Epithelial cell of prostate (primary cell): ENCODE results near the gene C17orf50.
"Not testable (repeated sequence)": the region's sequence is repeated elsewhere in the genome, so short reads cannot be mapped to it uniquely, and the experiment has no call there.

Experiments
- DNase-seq: peaks from one replicate; pipeline ENCODE4 v3.0.0-alpha.2; 2011; ENCODE audit warnings: low read depth, low spot score
- H3K27ac ChIP-seq: fragments of 450-650 bp; 2 replicates; pipeline ENCODE4 v1.5.1; 2017; ENCODE audit warnings: mild to moderate bottlenecking

C17orf50 gene

GRCh38 chr17:35750526-35751395 is 9.9 kb upstream of the C17orf50 start:
- H3K27ac ChIP-seq: no peak overlapping the region
- no peak for DNase-seq

GRCh38 chr17:35751541-35751940 is 9.1 kb upstream of the C17orf50 start:
- not testable (repeated sequence) for H3K27ac ChIP-seq, DNase-seq

DNA sequence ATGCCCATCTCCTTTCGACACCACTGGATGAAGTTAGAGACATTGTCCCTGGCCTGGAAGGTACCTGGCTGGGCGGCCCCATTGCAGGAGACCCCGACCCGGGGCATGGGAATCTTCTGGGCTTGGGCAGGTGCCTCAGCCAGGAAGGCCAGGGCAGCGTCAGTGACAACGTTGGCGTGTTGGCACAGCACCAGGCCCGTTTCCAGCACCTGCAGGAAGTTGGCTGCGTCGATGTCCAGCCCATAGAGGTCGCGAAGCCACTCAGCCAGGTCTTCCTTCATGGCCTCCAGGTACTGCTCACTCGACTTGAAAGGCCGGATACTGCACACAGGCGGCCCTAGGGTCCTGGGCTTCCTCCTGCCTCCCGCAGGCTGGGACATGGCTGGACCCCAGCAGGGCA is 8.2 kb upstream of the C17orf50 start:
- H3K27ac ChIP-seq: no peak overlapping the region
- no peak for DNase-seq

- DNase-seq: no peak
- H3K27ac ChIP-seq: no peak within 1 kb of the TSS
Measured at GRCh38 chr17:35752945-35753764, 7.5 kb upstream of the C17orf50 start, which contains the start of gene GAS2L2. TSS of gene GAS2L2 (minus strand) at chr17:35753239. CDS start at chr17:35752850, 389 bp downstream.

DNA sequence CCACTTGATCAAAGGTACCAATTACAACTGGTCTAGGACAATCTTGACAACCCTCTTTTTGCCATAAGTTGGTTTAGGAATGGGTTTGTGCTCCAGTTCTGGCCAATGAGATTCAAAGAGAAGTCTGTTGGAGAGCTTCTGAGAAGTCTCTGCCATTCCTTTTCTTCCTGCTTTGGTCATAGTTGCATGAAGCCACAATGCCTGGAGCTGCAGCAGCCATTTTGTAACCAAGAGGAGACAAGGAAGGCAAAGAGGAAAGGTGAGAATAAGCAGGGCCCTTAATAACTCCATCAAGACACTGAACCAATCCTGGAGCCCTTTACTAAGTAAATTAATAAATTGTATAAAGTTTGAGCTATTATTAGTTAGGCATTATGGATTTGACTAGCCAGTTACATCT is 3.4 kb upstream of the C17orf50 start:
- H3K27ac ChIP-seq: no peak overlapping the region
- DNase-seq: no peak

- DNase-seq: no peak
Measured at GRCh38 chr17:35761601-35762000, 914 bp downstream of the C17orf50 start.

DNA sequence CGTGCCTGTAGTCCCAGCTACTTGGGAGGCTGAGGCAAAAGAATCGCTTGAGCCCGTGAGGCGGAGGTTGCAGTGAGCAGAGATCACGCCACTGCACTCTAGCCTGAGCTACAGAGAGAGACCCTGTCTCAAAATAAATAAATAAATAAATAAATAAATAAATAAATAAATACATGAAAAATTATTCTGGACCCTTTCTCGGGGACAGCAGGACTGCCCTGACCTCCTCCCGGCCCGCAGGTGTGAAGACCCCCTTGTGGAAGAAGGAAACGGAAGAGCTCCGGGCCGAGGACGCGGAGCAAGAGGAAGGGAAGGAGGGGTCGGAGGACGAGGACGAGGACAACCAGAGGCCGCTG is 3.1 kb downstream of the C17orf50 start:
- no peak overlapping the region for H3K27ac ChIP-seq
- DNase-seq: no peak

More at GRCh38 chr17:35761601-35762000, 914 bp downstream of the C17orf50 start:
- no peak overlapping the region for H3K27ac ChIP-seq

- H3K27ac ChIP-seq: no peak overlapping the region
- no peak for DNase-seq
Measured at GRCh38 chr17:35764123-35764991, 3.7 kb downstream of the C17orf50 start.

DNA sequence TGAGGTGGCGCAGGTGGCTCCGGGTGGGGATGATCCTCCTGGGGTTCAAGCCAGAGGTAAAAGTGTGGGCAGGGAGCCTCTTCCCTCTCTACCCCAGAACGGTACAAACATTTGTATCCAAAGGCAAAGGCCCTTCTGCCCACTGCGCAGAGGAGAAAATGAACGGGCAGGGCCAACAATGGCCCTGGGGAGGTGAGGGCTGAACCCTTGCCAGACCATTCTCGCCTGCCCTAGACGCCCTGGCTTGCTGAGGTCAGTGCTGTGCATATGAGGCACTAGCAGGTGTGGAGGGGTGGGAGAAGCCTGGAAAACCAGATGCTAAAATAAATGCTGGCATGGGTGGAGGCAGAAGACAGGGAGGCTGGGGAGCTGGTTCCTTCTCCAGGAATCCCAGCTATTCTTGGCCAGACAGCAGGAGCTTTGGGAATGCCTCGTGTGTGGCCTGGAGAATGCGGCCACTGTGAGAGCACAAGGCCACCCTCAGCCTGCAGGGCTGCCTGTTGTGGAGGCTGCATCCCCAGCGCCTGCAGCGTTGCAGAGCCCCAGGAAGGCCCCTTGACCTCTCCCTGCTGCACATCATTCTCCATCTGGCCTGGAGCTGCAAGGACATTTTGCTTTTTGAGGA is 4.5 kb downstream of the C17orf50 start:
- no peak for DNase-seq
- no peak overlapping the region for H3K27ac ChIP-seq

DNA sequence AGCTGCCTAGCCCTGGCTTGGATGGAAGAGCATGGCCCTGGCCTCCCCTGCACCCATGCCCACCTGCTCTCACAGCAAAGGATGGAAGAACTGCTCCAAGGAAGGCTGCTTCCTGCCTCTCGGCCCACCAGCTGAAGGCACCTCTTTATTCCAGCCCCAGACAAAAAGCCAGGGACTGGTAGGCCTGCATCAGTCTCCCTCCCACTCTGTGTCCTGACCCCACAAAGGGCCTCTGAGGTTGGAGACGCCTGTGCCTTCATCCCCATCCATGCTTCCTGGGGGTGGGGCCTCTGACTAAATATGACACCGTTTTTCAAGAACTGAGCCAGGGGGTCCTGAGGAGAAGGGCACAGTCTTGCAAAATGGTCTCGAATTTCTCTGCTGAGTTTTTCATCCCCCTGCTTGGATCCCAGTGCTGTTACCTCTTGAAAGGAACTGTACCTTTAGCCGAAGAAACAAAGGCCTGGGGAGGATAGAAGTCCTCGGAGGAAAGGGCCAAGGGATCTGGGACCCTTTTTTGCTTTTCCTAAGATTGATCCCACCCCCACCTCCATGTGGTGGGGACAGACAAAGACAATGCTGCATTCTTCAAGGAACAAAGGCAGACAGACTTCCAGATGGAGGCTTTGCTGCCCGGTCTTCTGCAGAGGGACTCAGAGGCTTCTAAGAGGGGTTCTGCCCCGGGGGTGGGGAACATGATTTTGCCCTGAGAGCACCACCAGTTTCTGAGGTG is 5.2 kb downstream of the C17orf50 start:
- DNase-seq: no peak
- no peak overlapping the region for H3K27ac ChIP-seq

DNA sequence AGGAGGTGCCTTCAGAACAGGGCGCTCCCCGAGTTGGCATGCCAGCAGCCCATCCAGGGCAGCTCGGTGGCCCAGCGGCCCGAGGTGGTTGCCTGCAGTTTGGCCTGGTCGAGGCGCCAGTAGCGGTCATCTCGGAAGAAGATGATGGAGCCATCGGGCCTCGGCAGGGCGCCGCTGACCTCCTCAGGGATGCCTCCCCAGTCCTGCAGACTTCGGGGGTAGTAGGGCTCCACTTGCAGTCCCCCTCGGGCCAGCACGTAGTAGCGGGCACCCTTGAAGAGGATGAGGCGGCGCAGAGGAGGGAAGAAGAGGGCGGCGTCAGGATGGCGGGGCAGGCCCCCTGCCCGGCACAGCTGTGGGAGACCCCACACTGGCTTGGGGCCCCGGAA is 5.8 kb downstream of the C17orf50 start:
- H3K27ac ChIP-seq: no peak overlapping the region
- DNase-seq: no peak

DNA sequence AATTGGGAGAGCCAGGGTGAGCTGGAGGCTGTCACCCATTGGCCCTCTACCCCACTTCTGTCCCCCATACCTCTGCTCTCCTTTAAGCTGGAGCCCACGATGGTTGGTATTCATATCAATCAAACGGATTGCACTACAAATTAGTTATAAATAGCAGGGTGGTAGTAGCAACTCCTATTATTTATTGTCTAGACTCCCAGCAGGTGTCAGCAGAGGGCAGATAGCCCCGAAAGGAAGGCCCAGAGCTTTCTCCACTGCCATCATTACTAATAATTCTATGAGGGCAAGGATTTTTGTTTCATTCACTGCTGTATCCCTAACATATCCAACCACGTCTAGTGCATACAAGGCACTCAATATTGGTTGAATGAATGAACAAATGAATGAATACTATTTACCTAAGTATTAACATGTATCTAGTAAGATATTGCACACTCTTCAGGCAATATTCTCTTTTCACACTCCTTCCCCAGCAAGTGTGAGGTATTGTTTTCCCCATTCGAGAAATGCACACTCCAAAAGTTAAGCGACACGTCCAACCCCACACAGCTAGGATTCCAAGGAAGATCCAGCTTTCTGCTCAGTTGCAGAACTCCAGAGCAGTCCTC is 6.3 kb downstream of the C17orf50 start:
- DNase-seq: no peak
- no peak overlapping the region for H3K27ac ChIP-seq

DNA sequence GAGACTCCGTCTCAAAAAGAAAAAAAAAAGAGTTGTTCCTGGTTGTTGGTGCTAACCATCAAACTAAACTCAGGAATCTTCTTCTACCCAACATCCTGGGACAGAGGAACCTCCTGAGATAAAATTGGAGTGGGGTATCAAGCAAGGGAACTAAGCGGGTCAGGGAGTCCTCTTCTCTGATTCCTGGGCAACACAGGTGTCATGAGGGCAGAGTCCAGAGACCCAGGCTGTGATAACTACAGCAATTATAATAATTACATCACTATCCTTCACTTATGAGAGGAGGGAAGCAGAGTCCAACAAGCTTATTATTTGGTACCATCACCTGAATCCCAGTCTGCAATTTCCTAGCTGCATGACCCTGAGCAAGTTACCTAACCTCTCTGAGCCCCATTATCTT is 8.1 kb downstream of the C17orf50 start:
- DNase-seq: no peak
- H3K27ac ChIP-seq: no peak overlapping the region

DNA sequence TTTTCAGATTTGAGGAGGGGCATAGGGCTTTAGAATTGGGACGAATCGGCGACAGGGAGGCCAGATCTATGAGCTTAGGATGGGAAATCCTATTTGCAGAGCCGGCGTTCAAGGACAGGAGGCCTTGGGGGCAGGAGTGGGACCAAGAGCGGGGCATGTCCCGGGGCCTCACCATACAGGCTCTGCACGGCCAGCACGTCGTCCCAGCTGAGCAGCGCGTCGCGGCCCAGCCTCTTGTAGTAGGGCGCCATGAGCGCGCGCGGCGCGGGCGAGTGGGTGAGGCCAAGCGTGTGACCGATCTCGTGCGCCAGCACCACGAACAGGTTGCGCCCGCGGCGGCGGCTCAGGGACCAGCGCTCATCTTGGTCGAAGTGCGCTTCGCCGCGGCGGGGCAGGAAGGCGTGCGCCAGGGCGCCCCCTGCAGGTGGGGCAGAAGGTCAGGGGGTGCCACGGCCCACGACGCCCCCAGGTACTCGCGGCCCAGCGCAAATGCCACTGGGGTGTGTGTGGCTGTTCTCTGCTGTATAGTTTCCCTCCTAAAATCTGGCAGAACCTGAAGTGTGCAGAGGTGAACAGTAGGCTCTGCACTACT is 9.3 kb downstream of the C17orf50 start:
- no peak for DNase-seq
- no peak overlapping the region for H3K27ac ChIP-seq

- no peak for DNase-seq
- no peak overlapping the region for H3K27ac ChIP-seq
Measured at GRCh38 chr17:35773129-35773528, 12.4 kb downstream of the C17orf50 start.

- H3K27ac ChIP-seq: no peak overlapping the region
- no peak for DNase-seq
Measured at GRCh38 chr17:35773679-35774425, 13.2 kb downstream of the C17orf50 start.

DNA sequence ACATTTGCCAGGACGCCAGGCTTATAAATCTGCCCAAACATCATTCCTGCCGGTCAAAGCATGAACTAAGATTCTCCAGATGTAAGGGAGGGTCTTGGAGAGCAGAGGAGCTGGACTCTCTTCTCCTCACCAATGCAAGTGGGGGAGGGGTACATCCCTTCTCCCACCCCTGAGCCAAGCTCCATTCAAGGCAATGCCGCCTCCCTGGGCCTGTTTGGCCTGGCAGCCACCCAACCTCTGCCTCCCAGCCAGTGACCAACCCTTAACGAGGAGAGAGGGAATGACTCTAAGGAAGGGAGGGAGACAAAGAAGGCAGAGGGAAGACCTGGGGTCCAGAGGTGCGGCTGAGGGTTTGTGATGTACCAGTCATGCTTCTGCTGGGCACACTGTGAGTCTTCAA is 13.8 kb downstream of the C17orf50 start:
- DNase-seq: no peak
- no peak overlapping the region for H3K27ac ChIP-seq

- H3K27ac ChIP-seq: no peak overlapping the region
- no peak for DNase-seq
Measured at GRCh38 chr17:35775039-35775438, 14.4 kb downstream of the C17orf50 start.
